Measurements from ENCODE around the gene CNNM4.

DNA sequence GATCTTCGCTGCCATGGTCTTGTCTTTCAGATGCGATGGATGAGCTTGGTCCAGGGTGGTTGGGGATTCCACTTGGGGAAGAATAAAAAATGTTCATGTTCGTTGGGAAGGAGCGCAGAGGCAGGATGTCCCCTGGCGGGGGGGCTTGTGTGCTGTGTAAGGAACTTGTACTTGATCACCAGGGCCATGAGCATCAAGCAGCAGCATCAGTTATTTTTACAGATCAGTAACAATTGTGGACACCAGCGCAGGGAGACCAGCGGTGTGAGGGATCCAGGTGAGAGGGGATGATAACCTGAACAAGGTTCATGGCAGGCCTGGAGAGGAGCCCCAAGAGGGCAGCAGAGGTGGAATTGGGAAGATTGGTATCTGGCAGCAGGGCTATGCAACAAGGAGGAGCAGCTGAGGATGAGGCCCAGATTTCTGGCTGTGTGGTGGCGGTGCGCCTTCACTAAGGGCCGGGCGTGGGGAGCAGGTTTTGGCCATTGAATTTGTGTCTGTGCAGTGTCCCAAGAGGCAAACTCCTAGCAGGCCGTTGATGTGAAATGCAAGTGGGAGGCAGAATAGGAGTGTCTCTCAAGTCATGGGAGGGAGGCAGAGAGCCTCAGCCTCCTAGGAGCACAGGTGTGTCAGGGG lies 59.3 kb downstream of the CNNM4 start:
- no peak for TF ChIP-seq POLR2A (IDR thresholded peaks at IDR 0.05; ENCODE audit: low read depth, low read length)
- no peak for TF ChIP-seq POLR2AphosphoS5 (IDR thresholded peaks at IDR 0.05; ENCODE audit: low read depth, low read length)
- TF ChIP-seq TAF1 (IDR thresholded peaks at IDR 0.05; ENCODE audit: low read depth, low read length), result no peak
- TF ChIP-seq SPI1 (IDR thresholded peaks at IDR 0.05; ENCODE audit: low read depth, low read length), result no peak
- no peak for TF ChIP-seq POU2F2 (IDR thresholded peaks at IDR 0.05; ENCODE audit: low read depth, low read length)
- TF ChIP-seq PAX5 (IDR thresholded peaks at IDR 0.05; ENCODE audit: insufficient read depth, low read length, severe bottlenecking), result no peak

Measured in GM12891 (cell line).